ENCODE measurements around the gene SGK1. TPM values are rescaled to one million over a fixed set of nuclear protein-coding genes. Genes with fewer than 3 reads are reported as not detected.
A peak's percentile ranks its signal among the peaks of the same experiment; 100 is the strongest.
"Not testable (repeated sequence)": the region's sequence is repeated elsewhere in the genome, so short reads cannot be mapped to it uniquely, and the experiment has no call there.

SGK1 gene
- total RNA-seq, 1 donor from 2014 or later: 560 TPM

- DNase-seq (ENCODE audit: low read depth): peak; percentile 22
Measured at GRCh38 chr6:134304381-134304780, 13.5 kb downstream of the SGK1 start.

- DNase-seq (ENCODE audit: low read depth): no peak
Measured at GRCh38 chr6:134303891-134304290, 14.0 kb downstream of the SGK1 start.

- DNase-seq (ENCODE audit: low read depth): peak; percentile 20
Measured at GRCh38 chr6:134299236-134299635, 18.7 kb downstream of the SGK1 start.

GRCh38 chr6:134296762-134297161, 21.1 kb downstream of the SGK1 start:
- no peak for DNase-seq (ENCODE audit: low read depth)

- peak; percentile 82 for DNase-seq (ENCODE audit: low read depth)
Measured at GRCh38 chr6:134295953-134296553, 21.9 kb downstream of the SGK1 start.

- no peak for DNase-seq (ENCODE audit: low read depth)
Measured at GRCh38 chr6:134293659-134294161, 24.2 kb downstream of the SGK1 start.

GRCh38 chr6:134291156-134291555, 26.8 kb downstream of the SGK1 start:
- DNase-seq (ENCODE audit: low read depth): no peak

GRCh38 chr6:134289204-134289575, 28.7 kb downstream of the SGK1 start:
- DNase-seq (ENCODE audit: low read depth): no peak

GRCh38 chr6:134288538-134289203, 29.2 kb downstream of the SGK1 start:
- peak; percentile 58 for DNase-seq (ENCODE audit: low read depth)

- DNase-seq (ENCODE audit: low read depth): no peak
Measured at GRCh38 chr6:134287859-134288537, 29.9 kb downstream of the SGK1 start.

- no peak for DNase-seq (ENCODE audit: low read depth)
Measured at GRCh38 chr6:134282816-134283215, 35.1 kb downstream of the SGK1 start.

GRCh38 chr6:134281388-134281787, 36.5 kb downstream of the SGK1 start:
- no peak for DNase-seq (ENCODE audit: low read depth)

- no peak for DNase-seq (ENCODE audit: low read depth)
Measured at GRCh38 chr6:134278000-134278399, 39.9 kb downstream of the SGK1 start.

GRCh38 chr6:134276891-134277377, 41.0 kb downstream of the SGK1 start:
- not testable (repeated sequence) for DNase-seq (ENCODE audit: low read depth)

GRCh38 chr6:134272374-134272773, 45.5 kb downstream of the SGK1 start:
- DNase-seq (ENCODE audit: low read depth): no peak

GRCh38 chr6:134267917-134268361, 50.0 kb downstream of the SGK1 start:
- peak; percentile 6 for DNase-seq (ENCODE audit: low read depth)

GRCh38 chr6:134266776-134267175, 51.1 kb downstream of the SGK1 start:
- no peak for DNase-seq (ENCODE audit: low read depth)

- DNase-seq (ENCODE audit: low read depth): peak; percentile 33
Measured at GRCh38 chr6:134261766-134262165, 56.1 kb downstream of the SGK1 start.

- peak; percentile 18 for DNase-seq (ENCODE audit: low read depth)
Measured at GRCh38 chr6:134258849-134259306, 59.0 kb downstream of the SGK1 start.

- DNase-seq (ENCODE audit: low read depth): peak; percentile 49
Measured at GRCh38 chr6:134257516-134257915, 60.4 kb downstream of the SGK1 start.

GRCh38 chr6:134256862-134257261, 61.0 kb downstream of the SGK1 start:
- no peak for DNase-seq (ENCODE audit: low read depth)

GRCh38 chr6:134255280-134255679, 62.6 kb downstream of the SGK1 start:
- DNase-seq (ENCODE audit: low read depth): not testable (repeated sequence)

GRCh38 chr6:134254118-134254517, 63.8 kb downstream of the SGK1 start:
- no peak for DNase-seq (ENCODE audit: low read depth)

Measured in renal cortical epithelial cell (primary cell).